Activated CD4-positive, alpha-beta memory T cell treated with anti-CD3 and anti-CD28 coated beads for 36 hours (primary cell): ENCODE measurements around the gene CA5A. TPM values are rescaled to one million over a fixed set of nuclear protein-coding genes. Genes with fewer than 3 reads are reported as not detected.

Source experiments
- CTCF ChIA-PET: fragments of 350-600 bp; sonication (Branson Sonifier 250); formaldehyde crosslinking; loops from one replicate; lab custom pipeline; 2021; ENCODE audit warnings: antibody characterized with exemption, inconsistent platforms; lab: Charles Lee
- POLR2A ChIA-PET: fragments of 350-600 bp; sonication (Branson Sonifier 250); formaldehyde crosslinking; loops from one replicate; lab custom pipeline; 2021; ENCODE audit warnings: antibody characterized with exemption; lab: Charles Lee
- DNase-seq: peaks from one replicate; pipeline ENCODE4 v3.0.0-alpha.2; 2020
- H3K27ac Mint-ChIP-seq: one replicate; pipeline ENCODE4 v1.8.0; 2021; ENCODE audit warnings: mixed read lengths
- H3K27me3 Mint-ChIP-seq: one replicate; pipeline ENCODE4 v1.8.0; 2021; ENCODE audit warnings: mixed read lengths
- H3K36me3 Mint-ChIP-seq: one replicate; pipeline ENCODE4 v1.8.0; 2021; ENCODE audit warnings: mixed read lengths
- H3K4me1 Mint-ChIP-seq: one replicate; pipeline ENCODE4 v1.8.0; 2021; ENCODE audit warnings: low read depth, mixed read lengths
- H3K4me3 Mint-ChIP-seq: one replicate; pipeline ENCODE4 v1.8.0; 2021; ENCODE audit warnings: mild to moderate bottlenecking, mixed read lengths
- H3K9me3 Mint-ChIP-seq: one replicate; pipeline ENCODE4 v1.8.0; 2021; ENCODE audit warnings: mixed read lengths
- intact Hi-C: fragments of 100-400 bp; cut with micrococcal nuclease; formaldehyde crosslinking; loops from one replicate; pipeline ENCODE4 v1.15.1; 2023
- total RNA-seq, 2 experiments: library from RNA; stranded (reverse); gene quantifications; one replicate each; pipeline ENCODE4 v1.2.3, GENCODE V29; 2021

Gene CA5A
- total RNA-seq, 2 experiments from 2014 or later: not detected

DNA sequence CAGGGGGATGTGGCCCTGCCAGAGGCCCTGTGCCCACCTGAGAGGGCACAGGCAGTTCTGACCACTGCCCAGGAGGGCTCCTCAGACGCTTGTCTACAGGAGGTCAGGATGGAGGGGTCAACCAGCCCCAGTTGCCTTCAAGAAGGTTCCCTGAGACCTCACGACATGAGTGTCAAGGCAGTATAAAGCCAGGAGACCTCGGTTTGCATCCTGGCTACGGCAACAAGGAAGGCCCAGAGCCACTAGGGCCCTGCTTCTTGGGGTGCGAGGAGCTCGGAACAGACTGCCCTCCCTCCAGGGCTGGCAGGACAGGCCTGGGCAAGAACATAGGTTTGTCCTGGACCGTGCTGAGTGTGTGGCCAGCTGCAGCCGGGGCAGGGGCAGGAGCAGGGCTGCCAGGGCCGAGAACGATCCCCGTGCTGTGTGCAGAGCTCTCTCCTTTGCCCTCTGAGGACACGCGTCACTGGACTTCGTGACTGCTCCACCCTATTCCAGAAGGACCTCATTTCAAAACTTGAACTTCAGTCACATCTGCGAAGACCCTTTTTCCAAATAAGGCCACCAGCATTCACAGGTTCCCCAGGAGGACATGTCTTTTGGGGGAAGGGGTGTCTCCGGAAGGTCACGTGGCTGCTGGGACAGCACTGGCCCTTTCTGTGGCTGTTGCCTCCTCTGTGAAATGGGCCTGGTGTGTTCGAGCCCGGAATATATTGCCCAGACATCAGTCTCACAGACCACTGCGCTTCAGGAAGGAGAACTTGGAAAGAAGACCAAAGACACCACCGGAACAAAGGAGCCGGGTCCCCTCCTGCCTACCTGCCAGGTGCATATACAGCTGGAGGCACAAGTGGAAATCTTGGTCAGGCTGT lies 94.8 kb downstream of the CA5A start:
- H3K36me3 Mint-ChIP-seq: peaks cover 60% of the 10 kb centered on the region
- peaks cover 2% of the 10 kb centered on the region for H3K4me1 Mint-ChIP-seq
- no peaks in the 10 kb centered on the region for H3K9me3 Mint-ChIP-seq
- ChIA-PET CTCF (interaction anchor here (3.3 kb wide), 1 partner anchor 8 kb away, joined by 13 read pairs; no protein-coding TSS in a partner anchor), POLR2A (no interaction called here)
- intact Hi-C loops: no loop called here
- H3K27ac Mint-ChIP-seq: peak overlapping the region; percentile 18
- no peak overlapping the region for H3K4me3 Mint-ChIP-seq
- DNase-seq: no peak
- no peaks in the 10 kb centered on the region for H3K27me3 Mint-ChIP-seq

DNA sequence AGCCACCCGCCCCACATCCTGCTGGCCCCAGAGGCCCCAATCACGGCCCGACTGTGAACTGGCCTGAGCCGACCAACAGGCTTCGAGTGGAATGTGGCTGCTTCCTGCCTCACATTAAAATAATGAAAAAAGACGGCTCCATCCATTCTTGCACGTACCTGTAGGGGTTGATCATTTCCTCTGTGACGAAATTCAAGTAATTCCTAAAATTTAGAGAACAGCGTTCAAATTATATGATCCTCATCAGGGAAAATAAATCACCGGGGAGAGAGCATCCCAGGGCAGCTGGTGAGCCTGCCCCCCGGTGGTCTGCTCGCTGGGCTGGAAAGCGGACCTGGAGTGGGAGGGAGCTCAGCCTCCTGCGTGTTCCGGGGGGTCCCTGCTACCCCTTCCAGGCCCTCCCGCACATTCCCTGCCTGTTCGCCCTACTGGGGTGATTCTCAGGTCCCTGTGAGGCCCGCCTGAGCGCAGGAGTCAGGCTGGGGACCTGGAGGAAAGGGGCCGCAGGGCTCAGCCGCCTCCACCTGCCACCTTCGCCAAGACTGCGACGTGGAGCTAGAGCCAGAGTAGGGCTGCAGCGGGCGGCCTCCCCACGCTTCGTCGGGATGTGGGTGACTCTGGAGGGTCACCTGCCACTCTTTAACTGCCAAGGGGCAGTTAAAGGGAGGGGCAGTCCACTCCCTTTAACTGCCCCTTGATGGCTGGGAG lies 95.9 kb downstream of the CA5A start:
- peaks cover 60% of the 10 kb centered on the region for H3K36me3 Mint-ChIP-seq
- no peaks in the 10 kb centered on the region for H3K27me3 Mint-ChIP-seq
- peaks cover 2% of the 10 kb centered on the region for H3K4me1 Mint-ChIP-seq
- ChIA-PET POLR2A (interaction anchor here (0.9 kb wide), 1 partner anchor 25 kb away, joined by 3 read pairs; no protein-coding TSS in a partner anchor), CTCF (interaction anchor here (1.8 to 3.3 kb wide), 2 partner anchors 9 to 61 kb away, joined by 6 to 13 read pairs; no protein-coding TSS in a partner anchor)
- intact Hi-C loops: no loop called here
- no peak overlapping the region for H3K4me3 Mint-ChIP-seq
- no peak for DNase-seq
- no peaks in the 10 kb centered on the region for H3K9me3 Mint-ChIP-seq
- no peak overlapping the region for H3K27ac Mint-ChIP-seq

GRCh38 chr16:87839542-87840270 lies 96.6 kb downstream of the CA5A start:
- Mint-ChIP-seq H3K36me3 (peaks cover 57% of the 10 kb centered on the region), H3K9me3 (no peaks in the 10 kb centered on the region), H3K27ac (no peak overlapping the region), H3K27me3 (no peaks in the 10 kb centered on the region), H3K4me1 (peaks cover 2% of the 10 kb centered on the region), H3K4me3 (no peak overlapping the region)
- intact Hi-C loops: no loop called here
- DNase-seq: no peak
- CTCF ChIA-PET: interaction anchor here (1.8 to 3.3 kb wide), 2 partner anchors 10 to 61 kb away, joined by 6 to 13 read pairs; no protein-coding TSS in a partner anchor
- POLR2A ChIA-PET: interaction anchor here (0.9 kb wide), 1 partner anchor 26 kb away, joined by 3 read pairs; no protein-coding TSS in a partner anchor

GRCh38 chr16:87838643-87839541 lies 97.4 kb downstream of the CA5A start:
- no peak overlapping the region for H3K4me3 Mint-ChIP-seq
- peaks cover 2% of the 10 kb centered on the region for H3K4me1 Mint-ChIP-seq
- no peaks in the 10 kb centered on the region for H3K9me3 Mint-ChIP-seq
- ChIA-PET POLR2A (no interaction called here), CTCF (interaction anchor here (1.8 to 3.7 kb wide), 3 partner anchors 11 to 60 kb away, joined by 6 to 22 read pairs (median 13); no protein-coding TSS in a partner anchor)
- intact Hi-C loops: no loop called here
- no peak overlapping the region for H3K27ac Mint-ChIP-seq
- no peaks in the 10 kb centered on the region for H3K27me3 Mint-ChIP-seq
- DNase-seq: no peak
- peaks cover 60% of the 10 kb centered on the region for H3K36me3 Mint-ChIP-seq

Other genes starting within 250 kb of the CA5A start
- gene KLHDC4, start 170.5 kb downstream of the CA5A start, total RNA-seq: 10 to 100 TPM; 65.9 to 70.2 TPM
- 100 to 1,000 TPM; 262 TPM for gene SLC7A5, start 67.0 kb downstream of the CA5A start, total RNA-seq
- 10 to 100 TPM; 29.6 to 30.6 TPM for gene BANP, start 14.9 kb upstream of the CA5A start, total RNA-seq